UCSD-AML1 (cell line): ENCODE data around the gene MTMR12.
A peak's percentile ranks its signal among the peaks of the same experiment; 100 is the strongest.

Experiments
- DNase-seq: peaks from one replicate; lab custom pipeline; 2025; ENCODE audit not compliant: unreplicated experiment; lab: John Stamatoyannopoulos, UW

The MTMR12 gene

DNA sequence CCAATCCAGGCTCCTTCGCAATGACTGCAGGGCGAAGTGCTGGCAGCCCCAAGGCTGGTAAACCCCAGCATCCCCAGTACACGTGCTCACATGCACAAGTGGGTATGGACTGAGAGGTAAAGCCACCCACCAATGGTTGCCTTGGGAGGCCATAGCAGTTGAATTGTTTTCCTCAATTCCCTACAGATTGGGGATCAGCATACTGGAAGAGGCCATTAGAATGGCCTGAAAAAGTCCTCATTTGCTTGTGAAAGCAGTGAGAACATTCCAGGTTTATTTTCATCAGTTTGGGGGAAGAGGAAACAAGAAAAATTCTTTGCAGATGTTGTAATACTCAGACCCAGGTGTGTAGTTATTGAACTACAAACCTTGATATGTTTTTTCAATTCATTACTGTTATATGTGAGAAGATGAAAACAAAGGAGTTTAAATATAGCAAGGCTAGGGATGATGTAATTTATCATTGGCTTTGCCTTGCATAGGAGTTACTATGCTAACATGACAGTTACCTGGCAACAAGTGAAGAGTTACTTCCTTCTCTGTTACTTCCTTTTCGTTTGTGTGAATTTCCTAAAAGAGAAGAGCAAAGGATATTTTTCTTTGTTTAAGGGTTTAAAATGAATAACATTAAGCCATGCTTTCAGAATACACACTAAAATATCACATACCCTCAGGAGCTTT, 36.4 kb downstream of the MTMR12 start:
- no peak for DNase-seq

- no peak for DNase-seq
Measured at GRCh38 chr5:32275396-32275741, 37.4 kb downstream of the MTMR12 start.

DNA sequence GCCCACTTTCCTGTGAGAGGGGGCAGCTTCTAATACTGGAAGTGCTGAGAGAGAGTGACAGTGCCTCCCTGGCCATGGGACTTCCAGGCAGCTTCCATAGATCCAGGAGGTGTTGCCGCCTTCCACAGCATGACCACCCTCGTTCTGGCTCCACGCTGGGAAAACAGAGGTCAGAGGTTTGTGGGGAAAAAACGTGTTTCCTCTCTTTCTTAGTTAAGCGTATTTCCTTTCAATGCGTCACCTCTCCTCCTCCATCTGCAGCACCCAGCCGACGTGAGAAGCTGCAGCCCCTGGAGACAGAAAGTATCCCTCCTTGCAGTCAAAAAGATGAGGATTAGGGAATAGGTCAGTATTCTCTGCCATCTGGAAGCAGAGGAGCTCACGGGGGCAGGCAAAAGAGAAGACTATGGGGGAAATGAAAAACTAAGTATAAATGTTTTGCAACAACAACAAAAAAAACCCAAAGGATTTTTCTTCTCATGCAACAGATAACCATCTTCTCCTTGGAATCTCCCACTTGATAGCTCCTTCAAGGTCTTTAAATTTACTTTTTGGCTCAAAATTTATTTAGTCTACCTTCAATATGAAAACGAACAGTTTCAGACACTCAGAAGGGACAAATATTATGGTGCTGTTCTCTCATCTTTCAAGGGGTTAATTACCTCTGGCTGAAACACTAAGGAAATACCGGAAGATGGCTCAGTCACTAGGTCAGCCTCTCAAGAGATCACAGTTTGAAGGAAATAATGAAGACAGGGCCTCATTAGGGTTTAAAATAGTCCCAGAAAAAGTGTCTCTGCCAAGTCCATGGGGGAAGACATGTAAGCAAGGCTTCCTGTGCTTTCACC, 38.0 kb downstream of the MTMR12 start:
- DNase-seq, result peak; percentile 30

DNA sequence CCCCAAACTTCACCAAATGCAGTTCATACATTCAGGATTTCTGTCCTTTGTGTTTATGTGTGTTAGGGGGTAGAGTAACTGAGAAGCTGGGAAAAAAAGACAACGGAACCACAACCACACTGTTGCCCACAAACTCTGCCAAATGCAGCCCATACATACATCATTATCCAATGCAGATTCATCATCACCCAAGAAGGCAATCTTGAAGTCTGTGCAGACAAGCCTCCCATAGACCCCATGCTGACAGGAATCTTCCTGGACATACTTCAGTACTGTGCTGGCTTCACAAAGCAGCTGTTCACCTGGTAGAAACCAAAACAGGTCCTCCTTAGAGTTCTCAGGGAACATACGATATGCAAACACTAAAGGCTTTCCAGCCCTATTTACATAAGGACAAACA, 38.9 kb downstream of the MTMR12 start:
- DNase-seq, result no peak

- no peak for DNase-seq
Measured at GRCh38 chr5:32272746-32273145, 40.0 kb downstream of the MTMR12 start.

- DNase-seq, result no peak
Measured at GRCh38 chr5:32270946-32271345, 41.8 kb downstream of the MTMR12 start.

- no peak for DNase-seq
Measured at GRCh38 chr5:32270178-32270577, 42.6 kb downstream of the MTMR12 start.

DNA sequence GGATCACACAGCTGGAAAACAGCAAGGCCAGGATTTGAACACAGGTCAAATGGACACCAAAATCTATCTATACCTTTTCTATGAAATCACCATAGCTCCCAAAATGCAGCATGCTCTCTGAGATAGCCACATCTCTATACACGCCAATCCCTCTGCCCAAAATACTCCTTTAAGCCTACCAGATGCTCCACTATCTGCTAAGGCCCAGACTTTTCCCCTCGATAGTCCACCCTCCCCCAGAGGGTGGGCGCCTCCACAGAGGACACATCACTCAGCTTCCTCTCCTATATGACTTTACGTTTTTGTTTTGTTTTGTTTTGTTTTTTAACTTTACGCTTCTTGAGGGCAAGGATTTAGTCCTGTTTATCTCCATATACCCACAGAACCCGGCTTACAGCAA, 46.8 kb downstream of the MTMR12 start:
- DNase-seq, result no peak

GRCh38 chr5:32264957-32265572, 47.7 kb downstream of the MTMR12 start:
- DNase-seq, result no peak

GRCh38 chr5:32263684-32264083, 49.1 kb downstream of the MTMR12 start:
- no peak for DNase-seq

- no peak for DNase-seq
Measured at GRCh38 chr5:32261198-32261597, 51.5 kb downstream of the MTMR12 start.

GRCh38 chr5:32259033-32259432, 53.7 kb downstream of the MTMR12 start:
- DNase-seq, result no peak

DNA sequence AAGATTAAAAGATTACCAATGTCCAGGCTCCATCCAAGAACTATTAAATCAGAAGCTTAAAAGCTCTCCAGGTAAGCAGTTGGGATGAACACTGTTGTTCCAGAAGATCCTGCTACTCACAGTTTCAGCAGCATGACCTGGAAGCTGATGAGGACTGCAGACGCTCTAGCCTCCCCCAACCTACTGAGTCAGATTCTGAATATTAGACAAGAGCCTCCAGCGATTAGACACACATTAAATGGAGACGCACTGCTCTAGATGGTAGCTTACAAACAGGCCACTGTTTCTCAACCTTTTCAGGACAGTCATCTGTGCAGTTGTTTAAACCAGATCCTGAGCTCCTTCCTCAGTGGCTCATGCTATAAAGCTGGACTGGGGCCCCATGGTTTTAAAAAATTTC, 54.3 kb downstream of the MTMR12 start:
- no peak for DNase-seq

DNA sequence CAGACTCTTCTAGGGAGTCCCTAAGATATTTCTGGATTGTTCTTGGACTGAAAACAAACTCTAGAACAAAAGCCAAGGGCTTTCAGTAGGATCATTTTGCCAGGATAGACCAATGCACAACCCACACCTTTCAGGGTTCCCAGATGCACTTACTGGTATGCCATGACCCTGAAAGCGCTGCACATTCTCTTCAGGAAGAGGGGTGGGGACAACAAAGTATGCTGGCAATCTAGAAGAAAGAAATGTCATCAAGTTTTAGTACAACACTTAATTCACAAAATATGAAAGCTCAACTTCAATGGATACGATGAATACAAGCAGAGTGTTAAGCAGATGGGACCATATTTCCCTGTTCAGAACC, 57.2 kb downstream of the MTMR12 start:
- DNase-seq, result no peak

- no peak for DNase-seq
Measured at GRCh38 chr5:32254881-32255539, 57.7 kb downstream of the MTMR12 start.

- no peak for DNase-seq
Measured at GRCh38 chr5:32251871-32252458, 60.8 kb downstream of the MTMR12 start.

GRCh38 chr5:32249668-32250067, 63.1 kb downstream of the MTMR12 start:
- no peak for DNase-seq

GRCh38 chr5:32245742-32246141, 67.0 kb downstream of the MTMR12 start:
- no peak for DNase-seq

- DNase-seq, result no peak
Measured at GRCh38 chr5:32244017-32244416, 68.7 kb downstream of the MTMR12 start.

GRCh38 chr5:32241034-32241783, 71.5 kb downstream of the MTMR12 start:
- no peak for DNase-seq

- DNase-seq, result no peak
Measured at GRCh38 chr5:32239385-32239784, 73.4 kb downstream of the MTMR12 start.
